Stimulated activated CD4-positive, alpha-beta T cell treated with anti-CD3 and anti-CD28 coated beads, Interleukin-2, amount 100 ng/mL, for 4 hours (primary cell): Measurements from ENCODE around the gene OAS1.
"Not testable (repeated sequence)": the region's sequence is repeated elsewhere in the genome, so short reads cannot be mapped to it uniquely, and the experiment has no call there.

Experiments
- DNase-seq: peaks from one replicate; pipeline ENCODE4 v3.0.0-alpha.2; 2020; ENCODE audit warnings: low read depth

Gene OAS1

DNA sequence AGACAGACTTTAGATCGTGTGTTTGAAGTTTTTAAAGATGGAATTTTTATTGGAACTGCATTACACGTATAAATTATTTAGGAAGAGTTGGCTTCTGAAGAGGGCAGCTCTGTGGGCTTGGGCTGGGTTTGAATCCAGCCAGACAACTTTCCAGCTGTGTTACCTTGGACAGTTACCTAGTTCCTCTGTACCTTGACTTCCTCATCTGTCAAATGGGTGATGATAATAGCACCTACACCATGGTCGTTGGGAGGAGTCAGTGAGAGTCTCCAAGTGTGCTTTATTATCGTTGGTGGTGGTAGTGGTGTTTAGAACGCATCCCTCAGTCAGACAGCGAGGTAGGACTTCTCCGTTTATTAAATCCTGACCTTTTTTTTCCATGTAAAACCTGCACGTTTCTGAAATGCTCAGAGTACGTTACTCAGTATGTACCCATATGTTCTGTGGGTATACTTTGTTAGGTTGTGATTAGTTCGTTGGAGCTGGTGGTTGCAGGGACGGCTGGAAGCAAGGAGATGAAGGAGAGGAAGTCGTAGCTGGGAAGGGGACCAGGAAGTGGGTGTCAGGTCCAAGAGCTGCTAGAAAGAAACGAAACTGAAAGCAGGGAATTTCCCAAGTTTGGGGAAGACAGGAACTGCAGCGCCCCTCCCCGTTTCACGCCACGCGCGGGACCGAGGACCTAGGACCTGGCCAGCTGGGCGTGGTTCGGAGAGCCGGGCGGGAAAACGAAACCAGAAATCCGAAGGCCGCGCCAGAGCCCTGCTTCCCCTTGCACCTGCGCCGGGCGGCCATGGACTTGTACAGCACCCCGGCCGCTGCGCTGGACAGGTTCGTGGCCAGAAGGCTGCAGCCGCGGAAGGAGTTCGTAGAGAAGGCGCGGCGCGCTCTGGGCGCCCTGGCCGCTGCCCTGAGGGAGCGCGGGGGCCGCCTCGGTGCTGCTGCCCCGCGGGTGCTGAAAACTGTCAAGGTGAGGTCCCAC is 31.3 kb downstream of the OAS1 start, which contains the start of gene OAS3:
Gene OAS3, plus strand, starts transcription at position 734 of the 979 bp plus-strand sequence. Its CDS starts 57 bp downstream, at position 791.
- peak; percentile 74 for DNase-seq

DNA sequence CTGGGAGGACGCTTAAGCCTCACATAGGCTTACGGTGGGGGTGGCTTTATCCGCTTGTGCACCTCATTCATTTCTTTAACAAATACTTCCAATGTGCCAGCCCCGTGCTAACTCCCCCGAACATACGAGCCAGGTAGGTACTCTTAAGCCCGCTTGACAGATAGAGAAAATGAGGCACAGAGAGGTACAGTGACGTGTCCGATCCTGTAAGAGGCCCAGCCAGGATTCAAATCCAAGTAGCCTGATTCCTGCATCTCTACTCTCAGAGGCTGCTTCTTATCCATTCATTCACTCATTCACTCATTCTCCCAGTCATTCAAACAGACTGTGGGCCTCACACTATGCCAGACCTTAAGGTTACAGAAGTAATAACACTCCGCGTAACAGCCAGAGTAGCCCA is 32.0 kb downstream of the OAS1 start:
- no peak for DNase-seq

DNA sequence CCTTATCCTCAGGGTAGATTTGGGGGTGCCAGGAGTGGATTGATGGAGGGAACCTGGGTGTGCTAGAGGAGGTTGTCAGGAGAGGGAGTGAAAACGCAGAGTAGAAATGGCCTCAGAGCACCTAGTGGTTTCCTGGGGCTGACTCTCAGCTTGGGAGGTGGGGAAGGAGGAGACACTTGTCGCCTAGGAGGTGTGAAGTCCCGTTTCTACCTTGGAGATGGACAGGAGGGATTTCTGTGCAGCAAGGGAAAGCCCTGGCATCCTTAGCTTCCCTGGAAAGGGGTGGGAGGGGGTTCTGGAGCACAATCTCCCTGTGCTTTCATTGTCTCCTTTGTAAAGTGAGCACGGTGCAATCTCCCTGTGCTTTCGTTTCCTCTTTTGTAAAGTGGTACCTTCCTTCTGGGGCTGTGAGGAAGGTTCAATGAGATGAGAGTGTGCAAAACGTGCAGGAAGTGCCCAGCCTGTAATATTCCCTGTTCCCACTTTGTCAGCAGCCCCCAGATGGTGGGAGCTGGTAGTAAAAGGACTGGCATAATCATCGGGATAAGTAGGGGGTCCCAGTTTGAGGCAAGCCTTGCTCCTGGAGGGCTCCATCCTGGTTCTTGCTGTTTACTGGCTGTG is 33.1 kb downstream of the OAS1 start:
- DNase-seq = no peak

DNA sequence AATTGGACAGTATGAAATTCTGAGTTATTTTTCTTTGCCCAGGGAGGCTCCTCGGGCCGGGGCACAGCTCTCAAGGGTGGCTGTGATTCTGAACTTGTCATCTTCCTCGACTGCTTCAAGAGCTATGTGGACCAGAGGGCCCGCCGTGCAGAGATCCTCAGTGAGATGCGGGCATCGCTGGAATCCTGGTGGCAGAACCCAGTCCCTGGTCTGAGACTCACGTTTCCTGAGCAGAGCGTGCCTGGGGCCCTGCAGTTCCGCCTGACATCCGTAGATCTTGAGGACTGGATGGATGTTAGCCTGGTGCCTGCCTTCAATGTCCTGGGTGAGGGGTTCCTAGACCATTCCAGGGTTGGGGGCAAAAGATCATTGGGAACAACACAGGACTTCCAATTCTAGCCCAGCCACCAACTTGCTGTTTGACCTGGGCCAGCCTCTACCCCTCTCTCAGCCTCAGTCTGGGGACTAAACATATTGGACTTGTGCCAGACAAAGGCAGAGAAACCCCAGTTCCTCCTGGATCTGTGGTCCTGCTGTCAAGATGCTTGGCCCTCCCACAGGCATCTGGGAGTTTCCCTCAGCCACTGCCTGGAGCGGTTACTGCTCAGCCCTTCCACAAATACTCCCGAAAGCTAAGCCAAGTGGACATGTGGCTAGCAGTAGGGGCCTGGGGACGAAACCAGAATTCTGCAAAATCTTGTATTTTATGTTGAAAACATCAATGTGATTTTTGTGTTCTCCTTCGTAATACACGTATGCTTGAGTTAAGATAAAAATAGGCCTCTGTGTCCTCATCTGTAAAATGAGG is 35.0 kb downstream of the OAS1 start:
- no peak for DNase-seq

DNA sequence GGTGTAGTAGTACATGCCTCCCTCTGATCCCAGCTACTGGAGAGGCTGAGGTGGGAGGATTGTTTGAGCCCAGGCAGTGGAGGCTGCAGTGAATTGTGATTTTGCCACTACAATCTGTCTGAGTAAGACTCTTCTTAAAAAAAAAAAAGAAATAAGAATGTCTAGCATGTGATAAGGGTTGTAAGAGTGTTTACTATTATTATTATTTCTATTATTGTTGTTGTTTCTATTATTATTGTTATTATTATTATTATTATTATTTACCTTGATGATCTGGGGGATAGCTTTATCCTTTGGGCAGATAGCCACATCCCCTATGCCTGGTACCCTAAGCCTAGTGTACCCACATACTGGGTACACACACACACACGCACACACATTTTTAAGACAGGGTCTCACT is 35.8 kb downstream of the OAS1 start:
- no peak for DNase-seq

DNA sequence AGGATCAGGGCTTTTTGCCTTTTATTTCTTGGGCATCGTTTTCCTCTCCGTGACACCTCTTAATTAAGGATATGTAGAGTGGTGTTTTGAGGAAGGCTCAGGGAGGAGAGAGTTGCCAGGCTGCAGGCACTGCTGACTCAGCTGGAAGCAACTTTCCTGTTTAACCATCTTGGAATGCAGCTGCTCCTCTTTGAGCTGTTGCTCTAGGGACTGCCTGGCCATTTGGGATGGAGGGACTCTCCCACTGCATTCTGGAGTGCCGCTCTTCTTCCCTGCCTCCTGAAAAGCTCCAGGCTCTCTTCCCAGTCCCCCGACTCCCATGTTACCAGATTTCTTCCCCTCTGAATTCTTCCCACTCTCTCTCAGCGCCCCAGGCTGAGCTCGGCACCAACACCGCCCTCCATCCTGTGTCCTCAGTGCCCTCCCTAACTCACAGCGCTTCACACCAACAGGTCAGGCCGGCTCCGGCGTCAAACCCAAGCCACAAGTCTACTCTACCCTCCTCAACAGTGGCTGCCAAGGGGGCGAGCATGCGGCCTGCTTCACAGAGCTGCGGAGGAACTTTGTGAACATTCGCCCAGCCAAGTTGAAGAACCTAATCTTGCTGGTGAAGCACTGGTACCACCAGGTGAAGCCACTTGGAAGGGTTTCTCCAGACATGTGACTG is 37.4 kb downstream of the OAS1 start:
- no peak for DNase-seq

DNA sequence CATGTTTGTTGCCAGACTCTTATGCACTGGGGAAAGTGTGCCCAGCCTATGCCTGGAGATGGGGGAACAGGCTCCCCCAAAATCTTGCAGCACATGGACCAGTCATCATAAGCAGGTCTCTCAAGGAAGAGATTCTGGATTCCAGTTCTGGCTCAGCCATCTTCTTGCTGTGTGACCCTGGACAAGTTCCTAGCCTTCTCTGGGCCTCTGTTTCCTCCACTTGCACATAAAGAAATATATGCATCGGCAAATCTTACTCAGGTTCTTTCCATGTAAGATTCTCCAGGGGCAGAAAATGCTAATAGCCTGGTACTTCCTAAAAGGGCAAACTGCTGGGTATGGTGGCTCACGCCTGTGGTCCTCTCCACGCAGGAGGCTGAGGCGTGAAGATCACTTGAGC is 38.8 kb downstream of the OAS1 start:
- no peak for DNase-seq

DNA sequence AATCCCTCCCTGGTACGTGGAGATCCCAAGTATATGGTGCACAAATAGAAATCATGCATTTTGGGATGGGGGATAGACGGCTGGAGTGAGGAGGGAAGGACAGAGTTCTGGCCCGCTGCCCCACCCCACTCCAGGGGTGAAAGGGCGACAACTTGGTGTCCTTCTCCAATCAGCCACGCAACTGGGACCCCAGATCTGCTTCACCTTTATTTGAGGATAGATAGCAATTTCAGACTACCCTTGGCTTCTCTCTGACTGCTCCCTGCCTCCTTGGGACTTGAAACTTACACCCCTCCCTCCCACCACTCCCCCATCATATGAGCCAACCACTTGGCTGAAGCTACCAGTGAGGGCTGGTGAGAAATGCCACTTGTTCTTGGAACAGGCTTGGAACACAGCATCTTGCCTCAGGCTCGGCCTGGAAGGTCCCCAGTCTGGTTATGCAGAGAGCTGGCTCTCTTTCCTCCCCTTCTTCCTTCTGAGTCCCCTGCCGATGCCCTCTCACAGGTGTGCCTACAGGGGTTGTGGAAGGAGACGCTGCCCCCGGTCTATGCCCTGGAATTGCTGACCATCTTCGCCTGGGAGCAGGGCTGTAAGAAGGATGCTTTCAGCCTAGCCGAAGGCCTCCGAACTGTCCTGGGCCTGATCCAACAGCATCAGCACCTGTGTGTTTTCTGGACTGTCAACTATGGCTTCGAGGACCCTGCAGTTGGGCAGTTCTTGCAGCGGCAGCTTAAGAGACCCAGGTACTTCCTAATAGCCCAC is 39.7 kb downstream of the OAS1 start:
- DNase-seq = no peak

DNA sequence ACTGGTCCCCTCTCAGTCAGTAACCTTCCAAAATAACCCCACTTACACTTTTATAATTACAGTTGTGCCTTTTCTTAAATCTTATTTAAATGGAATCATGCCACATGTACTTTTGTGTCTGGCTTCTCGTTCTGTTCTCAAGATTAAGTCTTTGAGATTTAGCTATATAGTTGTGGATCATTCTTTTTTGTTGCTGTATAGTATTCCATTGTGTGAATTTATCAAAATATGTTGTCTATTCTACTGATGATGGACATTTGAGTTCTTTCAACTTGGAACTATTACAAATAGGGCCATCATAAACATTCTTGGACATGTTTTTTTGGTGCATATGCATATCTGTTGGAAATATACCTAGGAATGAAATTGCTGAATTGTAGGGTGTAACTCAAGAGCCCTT is 40.6 kb downstream of the OAS1 start:
- no peak for DNase-seq

DNA sequence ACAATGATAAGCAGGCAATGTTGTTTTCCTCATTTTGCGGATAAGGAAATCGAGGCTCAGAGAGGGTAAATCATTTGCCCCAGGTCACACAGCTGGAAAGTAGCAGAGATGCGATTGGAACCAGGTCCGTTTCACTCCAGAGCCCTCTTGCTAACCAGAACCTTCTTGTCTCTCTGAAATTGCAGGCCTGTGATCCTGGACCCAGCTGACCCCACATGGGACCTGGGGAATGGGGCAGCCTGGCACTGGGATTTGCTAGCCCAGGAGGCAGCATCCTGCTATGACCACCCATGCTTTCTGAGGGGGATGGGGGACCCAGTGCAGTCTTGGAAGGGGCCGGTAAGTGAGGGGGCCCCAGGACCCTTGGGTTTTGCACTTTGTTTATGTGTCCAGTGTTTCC is 41.0 kb downstream of the OAS1 start:
- no peak for DNase-seq

DNA sequence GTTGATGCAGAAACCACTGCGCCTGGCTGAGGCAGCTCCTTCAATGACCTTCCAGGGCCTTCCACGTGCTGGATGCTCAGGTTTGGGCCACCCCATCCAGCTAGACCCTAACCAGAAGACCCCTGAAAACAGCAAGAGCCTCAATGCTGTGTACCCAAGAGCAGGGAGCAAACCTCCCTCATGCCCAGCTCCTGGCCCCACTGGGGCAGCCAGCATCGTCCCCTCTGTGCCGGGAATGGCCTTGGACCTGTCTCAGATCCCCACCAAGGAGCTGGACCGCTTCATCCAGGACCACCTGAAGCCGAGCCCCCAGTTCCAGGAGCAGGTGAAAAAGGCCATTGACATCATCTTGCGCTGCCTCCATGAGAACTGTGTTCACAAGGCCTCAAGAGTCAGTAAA is 42.0 kb downstream of the OAS1 start:
- no peak for DNase-seq

DNA sequence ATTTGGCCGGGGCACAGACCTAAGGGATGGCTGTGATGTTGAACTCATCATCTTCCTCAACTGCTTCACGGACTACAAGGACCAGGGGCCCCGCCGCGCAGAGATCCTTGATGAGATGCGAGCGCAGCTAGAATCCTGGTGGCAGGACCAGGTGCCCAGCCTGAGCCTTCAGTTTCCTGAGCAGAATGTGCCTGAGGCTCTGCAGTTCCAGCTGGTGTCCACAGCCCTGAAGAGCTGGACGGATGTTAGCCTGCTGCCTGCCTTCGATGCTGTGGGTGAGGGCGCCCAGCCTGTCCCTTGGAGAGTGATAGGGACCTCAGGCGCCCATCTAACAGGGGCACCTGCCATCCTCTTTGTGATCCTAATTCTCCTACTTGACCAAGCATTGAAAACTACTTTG is 43.9 kb downstream of the OAS1 start:
- no peak for DNase-seq

DNA sequence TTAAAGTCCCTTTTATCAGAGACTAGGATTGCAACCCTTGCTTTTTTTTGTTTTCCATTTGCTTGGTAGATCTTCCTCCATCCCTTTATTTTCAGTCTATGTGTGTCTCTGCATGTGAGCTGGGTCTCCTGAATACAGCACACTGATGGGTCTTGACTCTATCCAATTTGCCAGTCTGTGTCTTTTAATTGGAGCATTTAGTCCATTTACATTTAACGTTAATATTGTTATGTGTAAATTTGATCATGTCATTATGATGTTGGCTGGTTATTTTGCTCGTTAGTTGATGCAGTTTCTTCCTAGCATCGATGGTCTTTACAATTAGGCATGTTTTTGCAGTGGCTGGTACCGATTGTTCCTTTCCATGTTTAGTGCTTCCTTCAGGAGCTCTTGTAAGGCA is 50.4 kb downstream of the OAS1 start:
- DNase-seq = not testable (repeated sequence)

DNA sequence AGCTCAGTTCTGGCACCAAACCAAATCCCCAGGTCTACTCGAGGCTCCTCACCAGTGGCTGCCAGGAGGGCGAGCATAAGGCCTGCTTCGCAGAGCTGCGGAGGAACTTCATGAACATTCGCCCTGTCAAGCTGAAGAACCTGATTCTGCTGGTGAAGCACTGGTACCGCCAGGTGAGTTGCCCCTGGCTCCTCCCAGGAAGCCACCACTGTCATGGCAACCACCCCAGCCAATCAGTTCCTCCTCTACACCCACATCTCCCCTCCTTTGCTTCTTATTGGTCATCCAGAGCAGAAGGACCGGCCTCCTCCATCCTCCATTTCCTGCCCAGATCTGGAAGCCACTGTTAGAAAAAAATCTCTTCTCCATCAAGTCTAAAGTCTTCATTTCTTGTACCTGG is 54.3 kb downstream of the OAS1 start:
- DNase-seq = no peak

DNA sequence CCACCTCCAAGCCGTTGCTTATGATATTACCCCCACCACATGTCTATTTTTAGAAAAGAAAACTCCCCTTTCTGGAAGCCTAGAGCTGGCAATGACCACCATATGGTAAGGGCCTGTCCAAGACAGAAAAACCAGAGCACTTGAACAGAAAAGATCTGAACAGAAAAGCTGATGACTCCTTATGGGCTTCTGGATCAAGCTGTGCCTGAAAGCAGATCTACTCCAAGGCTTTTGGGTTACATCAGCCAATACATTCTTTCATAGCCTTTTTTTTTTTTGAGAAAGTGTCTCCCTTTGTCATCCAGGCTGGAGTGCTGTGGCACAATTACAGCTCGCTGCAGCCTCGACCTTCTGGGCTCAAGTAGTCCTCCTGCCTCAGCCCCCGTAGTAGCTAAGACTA is 54.8 kb downstream of the OAS1 start:
- DNase-seq = no peak

DNA sequence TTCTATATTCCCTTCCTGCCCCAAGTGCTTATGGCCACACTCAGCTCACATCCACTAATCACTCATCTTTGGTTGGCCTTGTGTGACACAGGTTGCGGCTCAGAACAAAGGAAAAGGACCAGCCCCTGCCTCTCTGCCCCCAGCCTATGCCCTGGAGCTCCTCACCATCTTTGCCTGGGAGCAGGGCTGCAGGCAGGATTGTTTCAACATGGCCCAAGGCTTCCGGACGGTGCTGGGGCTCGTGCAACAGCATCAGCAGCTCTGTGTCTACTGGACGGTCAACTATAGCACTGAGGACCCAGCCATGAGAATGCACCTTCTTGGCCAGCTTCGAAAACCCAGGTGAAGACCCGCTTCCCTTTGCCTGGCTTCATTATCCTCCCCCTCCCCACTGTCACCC is 55.8 kb downstream of the OAS1 start:
- no peak for DNase-seq

DNA sequence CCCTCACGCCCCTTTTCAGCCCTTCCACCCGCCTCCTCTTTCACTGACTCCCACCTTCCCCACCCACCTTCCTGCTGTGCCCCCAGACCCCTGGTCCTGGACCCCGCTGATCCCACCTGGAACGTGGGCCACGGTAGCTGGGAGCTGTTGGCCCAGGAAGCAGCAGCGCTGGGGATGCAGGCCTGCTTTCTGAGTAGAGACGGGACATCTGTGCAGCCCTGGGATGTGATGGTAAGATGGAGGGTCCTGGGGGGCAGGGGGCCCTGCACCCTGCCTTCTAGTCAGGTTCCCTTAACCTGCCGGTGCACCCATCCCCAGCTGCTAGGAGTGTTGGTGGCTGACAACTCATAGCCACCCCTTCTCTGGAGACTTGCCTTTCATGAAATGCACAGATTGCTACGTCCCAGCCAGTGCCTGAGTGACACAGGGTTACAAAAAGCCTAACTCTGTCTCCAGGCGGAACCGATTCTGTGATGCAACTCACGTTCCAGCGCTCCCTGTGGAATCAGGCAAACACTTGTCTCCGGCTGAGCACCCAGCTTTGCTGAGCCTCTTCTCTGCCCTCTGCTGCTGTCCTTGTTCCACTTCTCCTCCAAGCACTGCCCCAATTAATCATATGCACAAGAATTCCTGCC is 56.6 kb downstream of the OAS1 start:
- no peak for DNase-seq

DNA sequence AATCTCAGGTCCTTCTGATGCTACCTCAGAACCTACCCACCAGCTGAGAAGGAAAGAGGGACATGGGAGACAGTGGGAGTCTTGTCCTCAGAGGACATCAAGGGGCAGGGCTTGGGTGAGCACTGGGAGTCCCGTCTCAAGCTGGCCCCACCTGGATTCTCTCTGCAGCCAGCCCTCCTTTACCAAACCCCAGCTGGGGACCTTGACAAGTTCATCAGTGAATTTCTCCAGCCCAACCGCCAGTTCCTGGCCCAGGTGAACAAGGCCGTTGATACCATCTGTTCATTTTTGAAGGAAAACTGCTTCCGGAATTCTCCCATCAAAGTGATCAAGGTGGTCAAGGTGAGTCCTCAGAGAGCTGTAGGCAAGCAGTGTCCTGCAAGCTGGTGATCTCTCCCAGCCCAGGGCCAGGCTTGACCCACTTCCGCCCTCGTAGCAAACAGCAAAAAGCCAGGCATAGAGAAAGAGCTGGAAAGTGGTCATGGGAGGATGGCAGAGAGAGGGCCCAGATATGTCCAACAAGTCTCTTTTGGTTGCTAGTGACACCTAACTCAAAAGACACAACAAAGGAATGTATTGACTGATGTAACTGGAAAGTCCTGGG is 57.4 kb downstream of the OAS1 start:
- no peak for DNase-seq

DNA sequence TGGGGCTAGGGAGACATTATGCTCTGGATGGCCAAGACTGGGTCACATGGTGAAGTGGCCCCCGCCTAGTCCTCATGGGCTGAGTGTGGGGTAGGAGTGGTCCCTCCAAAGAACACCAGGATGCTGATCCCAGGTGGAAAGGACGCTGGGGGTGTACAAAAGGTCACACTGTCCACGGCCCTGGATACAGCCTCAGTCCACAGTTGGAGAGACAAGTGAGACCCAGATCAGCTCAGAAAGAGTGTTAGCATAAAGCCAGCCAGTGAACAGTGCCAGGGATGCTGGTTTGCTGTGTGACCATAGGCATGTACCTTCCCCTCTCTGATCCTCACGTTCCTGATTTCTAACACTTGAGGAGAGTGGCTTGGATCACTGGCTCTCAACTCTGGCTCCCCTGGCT is 58.2 kb downstream of the OAS1 start:
- no peak for DNase-seq

DNA sequence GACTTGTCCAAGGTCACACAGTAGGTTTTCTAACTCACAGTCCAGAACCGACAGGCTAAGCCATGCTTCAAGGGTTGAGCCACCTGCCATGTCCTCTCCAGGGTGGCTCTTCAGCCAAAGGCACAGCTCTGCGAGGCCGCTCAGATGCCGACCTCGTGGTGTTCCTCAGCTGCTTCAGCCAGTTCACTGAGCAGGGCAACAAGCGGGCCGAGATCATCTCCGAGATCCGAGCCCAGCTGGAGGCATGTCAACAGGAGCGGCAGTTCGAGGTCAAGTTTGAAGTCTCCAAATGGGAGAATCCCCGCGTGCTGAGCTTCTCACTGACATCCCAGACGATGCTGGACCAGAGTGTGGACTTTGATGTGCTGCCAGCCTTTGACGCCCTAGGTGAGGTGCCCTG is 58.9 kb downstream of the OAS1 start:
- no peak for DNase-seq
